ENCODE results near the gene TUBB6. TPM values are rescaled to one million over a fixed set of nuclear protein-coding genes. Genes with fewer than 3 reads are reported as not detected.

The TUBB6 gene
- total and polyA plus RNA-seq, 2 of the 8 experiments (the other 6 are each of a cell fraction or from before 2014, with no cell fraction given) = 126 to 223 TPM

- TF ChIP-seq SAP30 (IDR thresholded peaks at IDR 0.05; ENCODE audit: insufficient read depth, insufficient replicate concordance, low read length) (no peak), ASH2L (IDR thresholded peaks at IDR 0.05; ENCODE audit: low read length) (no peak)
Measured at GRCh38 chr18:12318334-12318697, 10.3 kb downstream of the TUBB6 start (continued).

All from H1 (cell line).